ENCODE results near the gene IWS1. TPM values are rescaled to one million over a fixed set of nuclear protein-coding genes. Genes with fewer than 3 reads are reported as not detected.
"Not testable (repeated sequence)": the region's sequence is repeated elsewhere in the genome, so short reads cannot be mapped to it uniquely, and the experiment has no call there.

IWS1 gene
- total RNA-seq, 1 experiment from 2014 or later, result 56.0 TPM

DNA sequence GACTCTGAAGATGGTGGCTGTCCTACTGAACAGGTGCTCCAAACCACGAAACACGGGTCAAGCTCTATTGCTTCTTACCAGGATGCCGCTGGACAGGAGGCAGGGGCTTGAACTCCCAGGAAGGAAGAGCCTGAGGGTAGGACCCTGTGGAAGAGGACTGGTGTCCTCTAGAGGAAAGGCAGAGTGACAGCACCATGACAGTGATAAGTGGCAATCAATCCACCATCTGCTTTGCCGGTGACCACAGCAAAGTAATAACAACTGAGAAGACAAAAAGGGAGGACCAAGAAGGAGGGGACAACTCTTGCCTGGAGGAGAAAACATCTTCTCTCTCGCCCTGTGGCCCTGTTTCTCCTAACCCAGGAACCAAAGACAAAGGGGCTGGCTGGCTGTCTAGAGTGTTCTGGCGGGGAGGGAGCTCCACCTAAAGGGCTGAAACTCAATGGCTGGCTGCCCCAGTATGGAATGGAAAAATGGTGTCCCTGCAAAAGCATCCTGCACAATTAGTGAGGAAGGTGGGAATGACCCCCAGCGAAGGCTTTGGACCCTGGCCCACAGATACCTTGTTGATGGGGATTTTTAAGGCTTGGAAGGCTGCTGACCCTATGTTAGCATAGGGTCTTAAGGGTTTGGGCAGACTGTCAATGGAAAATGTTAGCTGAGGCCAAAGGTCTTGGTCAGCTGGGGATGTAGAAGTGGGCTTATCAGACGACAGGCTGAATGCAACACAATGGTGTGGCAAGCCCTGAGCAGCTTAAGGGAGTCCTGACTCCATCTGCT is 72.7 kb downstream of the IWS1 start:
- CTCF ChIA-PET, result interaction anchor here (0.5 to 1.5 kb wide), 4 partner anchors 16 to 257 kb away, joined by 3 to 11 read pairs (median 6); no protein-coding TSS in a partner anchor
- Mint-ChIP-seq H3K27me3 (ENCODE audit: insufficient read depth, unreplicated experiment) (no peaks in the 10 kb centered on the region), H3K4me3 (ENCODE audit: unreplicated experiment) (peak overlapping the region; percentile 6), H3K36me3 (ENCODE audit: insufficient read depth, unreplicated experiment) (no peaks in the 10 kb centered on the region), H3K9me3 (ENCODE audit: unreplicated experiment) (no peaks in the 10 kb centered on the region), H3K27ac (ENCODE audit: unreplicated experiment) (peak overlapping the region; percentile 18), H3K4me1 (ENCODE audit: low read depth, unreplicated experiment) (peaks cover 36% of the 10 kb centered on the region)
- no peaks in the 10 kb centered on the region for H3K9me3 ChIP-seq
- no peaks in the 10 kb centered on the region for H3K27me3 ChIP-seq (replicated peaks; ENCODE audit: control insufficient read depth, insufficient read depth, low read length)
- POLR2A ChIA-PET, result no interaction called here
- no peak overlapping the region for H3K4me3 ChIP-seq (ENCODE audit: low read depth, low read length)
- peak; percentile 36 to 48 for DNase-seq
- no TSS peak for BruUV-seq (replicated peaks)
- H3K4me1 ChIP-seq, result peaks cover 40% of the 10 kb centered on the region
- peaks cover 1% of the 10 kb centered on the region for H3K36me3 ChIP-seq (ENCODE audit: control insufficient read depth, insufficient read depth, low read length)
- TF ChIP-seq, protein P1, sequence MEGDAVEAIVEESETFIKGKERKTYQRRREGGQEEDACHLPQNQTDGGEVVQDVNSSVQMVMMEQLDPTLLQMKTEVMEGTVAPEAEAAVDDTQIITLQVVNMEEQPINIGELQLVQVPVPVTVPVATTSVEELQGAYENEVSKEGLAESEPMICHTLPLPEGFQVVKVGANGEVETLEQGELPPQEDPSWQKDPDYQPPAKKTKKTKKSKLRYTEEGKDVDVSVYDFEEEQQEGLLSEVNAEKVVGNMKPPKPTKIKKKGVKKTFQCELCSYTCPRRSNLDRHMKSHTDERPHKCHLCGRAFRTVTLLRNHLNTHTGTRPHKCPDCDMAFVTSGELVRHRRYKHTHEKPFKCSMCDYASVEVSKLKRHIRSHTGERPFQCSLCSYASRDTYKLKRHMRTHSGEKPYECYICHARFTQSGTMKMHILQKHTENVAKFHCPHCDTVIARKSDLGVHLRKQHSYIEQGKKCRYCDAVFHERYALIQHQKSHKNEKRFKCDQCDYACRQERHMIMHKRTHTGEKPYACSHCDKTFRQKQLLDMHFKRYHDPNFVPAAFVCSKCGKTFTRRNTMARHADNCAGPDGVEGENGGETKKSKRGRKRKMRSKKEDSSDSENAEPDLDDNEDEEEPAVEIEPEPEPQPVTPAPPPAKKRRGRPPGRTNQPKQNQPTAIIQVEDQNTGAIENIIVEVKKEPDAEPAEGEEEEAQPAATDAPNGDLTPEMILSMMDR (IDR thresholded peaks at IDR 0.05; ENCODE audit: insufficient read depth in 1 of 2, low read depth in 1 of 2, low read length in 1 of 2, severe bottlenecking in 1 of 2, unreplicated experiment in 1 of 2), result peak in 1 of 2 experiments; percentile 25
- intact Hi-C loops (cut with micrococcal nuclease; ENCODE audit: unreplicated experiment), result loop anchor here (1.0 to 2.0 kb wide), 3 partner anchors 25 to 256 kb away; no protein-coding TSS in a partner anchor

DNA sequence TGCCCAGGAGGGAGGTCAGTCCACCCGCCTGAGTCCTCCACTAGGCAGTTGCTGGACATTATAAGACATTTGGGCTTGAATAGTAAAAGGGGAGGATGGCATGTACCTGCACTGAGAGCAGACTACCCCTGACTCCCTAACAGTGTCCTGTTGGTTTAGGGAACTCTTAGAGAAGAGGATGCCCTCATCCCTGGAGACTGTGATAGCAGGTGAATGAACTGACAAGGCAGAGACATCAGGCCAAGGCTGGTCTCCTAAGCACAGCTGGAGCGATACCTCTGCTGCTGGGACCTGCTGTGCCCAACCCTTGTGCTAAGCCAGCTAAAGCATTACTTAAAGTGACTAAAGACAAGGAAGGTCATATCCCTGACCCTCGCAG is 73.3 kb downstream of the IWS1 start:
- Mint-ChIP-seq H3K4me3 (ENCODE audit: unreplicated experiment) (no peak overlapping the region), H3K36me3 (ENCODE audit: insufficient read depth, unreplicated experiment) (no peaks in the 10 kb centered on the region), H3K4me1 (ENCODE audit: low read depth, unreplicated experiment) (peaks cover 35% of the 10 kb centered on the region), H3K27me3 (ENCODE audit: insufficient read depth, unreplicated experiment) (no peaks in the 10 kb centered on the region), H3K27ac (ENCODE audit: unreplicated experiment) (peak overlapping the region; percentile 18), H3K9me3 (ENCODE audit: unreplicated experiment) (no peaks in the 10 kb centered on the region)
- peaks cover 1% of the 10 kb centered on the region for H3K36me3 ChIP-seq (ENCODE audit: control insufficient read depth, insufficient read depth, low read length)
- no peak for DNase-seq
- H3K4me1 ChIP-seq, result peaks cover 40% of the 10 kb centered on the region
- no TSS peak for BruUV-seq (replicated peaks)
- ChIA-PET CTCF (interaction anchor here (1.2 to 1.4 kb wide), 2 partner anchors 15 to 37 kb away, joined by 3 to 7 read pairs; no protein-coding TSS in a partner anchor), POLR2A (no interaction called here)
- TF ChIP-seq, protein P1 (IDR thresholded peaks at IDR 0.05; ENCODE audit: insufficient read depth in 1 of 2, low read depth in 1 of 2, low read length in 1 of 2, severe bottlenecking in 1 of 2, unreplicated experiment in 1 of 2), result no peak
- intact Hi-C loops (cut with micrococcal nuclease; ENCODE audit: unreplicated experiment), result loop anchor here (1.0 kb wide), 2 partner anchors 129 to 256 kb away; no protein-coding TSS in a partner anchor
- H3K4me3 ChIP-seq (ENCODE audit: low read depth, low read length), result no peak overlapping the region
- H3K9me3 ChIP-seq, result no peaks in the 10 kb centered on the region
- H3K27me3 ChIP-seq (replicated peaks; ENCODE audit: control insufficient read depth, insufficient read depth, low read length), result no peaks in the 10 kb centered on the region

DNA sequence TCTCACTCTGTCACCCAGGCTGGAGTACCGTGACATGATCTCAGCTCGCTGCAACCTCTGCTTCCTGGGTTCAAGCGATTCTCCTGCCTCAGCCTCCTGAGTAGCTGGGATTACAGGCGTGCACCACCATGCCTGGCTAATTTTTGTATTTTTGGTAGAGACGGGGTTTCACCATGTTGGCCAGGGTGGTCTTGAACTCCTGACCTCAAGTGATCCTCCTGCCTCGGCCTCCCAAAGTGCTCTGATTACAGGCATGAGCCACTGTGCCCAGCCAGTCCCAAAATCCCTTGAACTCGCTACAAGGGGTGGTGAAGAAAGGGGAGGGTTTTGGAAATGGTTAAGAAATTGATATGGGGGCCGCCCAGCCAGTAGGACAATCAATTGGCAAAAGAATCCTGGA is 73.9 kb downstream of the IWS1 start:
- CTCF ChIA-PET; H3K36me3 Mint-ChIP-seq (ENCODE audit: insufficient read depth, unreplicated experiment); intact Hi-C loops (cut with micrococcal nuclease; ENCODE audit: unreplicated experiment); H3K9me3 ChIP-seq; DNase-seq; H3K27me3 ChIP-seq (replicated peaks; ENCODE audit: control insufficient read depth, insufficient read depth, low read length); H3K4me3 Mint-ChIP-seq (ENCODE audit: unreplicated experiment); H3K9me3 Mint-ChIP-seq (ENCODE audit: unreplicated experiment); H3K36me3 ChIP-seq (ENCODE audit: control insufficient read depth, insufficient read depth, low read length); BruUV-seq (replicated peaks); H3K4me3 ChIP-seq (ENCODE audit: low read depth, low read length); H3K27ac Mint-ChIP-seq (ENCODE audit: unreplicated experiment); POLR2A ChIA-PET; H3K27me3 Mint-ChIP-seq (ENCODE audit: insufficient read depth, unreplicated experiment): not testable (repeated sequence)
- H3K4me1 ChIP-seq, result peaks cover 36% of the 10 kb centered on the region
- peaks cover 29% of the 10 kb centered on the region for H3K4me1 Mint-ChIP-seq (ENCODE audit: low read depth, unreplicated experiment)

Measured in Caco-2 (cell line).